Progenitor cell of endocrine pancreas (in vitro differentiated cells): ENCODE measurements around the gene FGD3. TPM values are rescaled to one million over a fixed set of nuclear protein-coding genes. Genes with fewer than 3 reads are reported as not detected.

Source experiments
- DNase-seq: peaks from one replicate; pipeline ENCODE4 v3.0.0; 2021; ENCODE audit warnings: low spot score; ENCODE audit not compliant: unreplicated experiment
- H3K27ac Mint-ChIP-seq: 2 replicates; pipeline ENCODE4 v1.8.0; 2021; ENCODE audit warnings: mild to moderate bottlenecking, moderate library complexity, mixed read lengths
- H3K27me3 Mint-ChIP-seq: 2 replicates; pipeline ENCODE4 v1.8.0; 2021; ENCODE audit warnings: mixed read lengths
- H3K36me3 Mint-ChIP-seq: 2 replicates; pipeline ENCODE4 v1.8.0; 2022; ENCODE audit warnings: mixed read lengths; ENCODE audit not compliant: insufficient read depth
- H3K4me1 Mint-ChIP-seq: 2 replicates; pipeline ENCODE4 v1.8.0; 2021; ENCODE audit warnings: low read depth, mixed read lengths
- H3K4me3 Mint-ChIP-seq: 2 replicates; pipeline ENCODE4 v1.8.0; 2021; ENCODE audit warnings: low read depth, mild to moderate bottlenecking, moderate library complexity, mixed read lengths
- H3K9me3 Mint-ChIP-seq: 2 replicates; pipeline ENCODE4 v1.8.0; 2021; ENCODE audit warnings: low read depth, mixed read lengths
- total RNA-seq: library from RNA; stranded (reverse); gene quantifications from 2 replicates; pipeline ENCODE4 v1.2.1, GENCODE V29; 2021
- TF ChIP-seq, protein P1 (sequence below): fragments of 200-600 bp; sonication (generic); IDR thresholded peaks from one replicate; pipeline ENCODE4 v1.5.0; 2021; ENCODE audit warnings: antibody characterized with exemption, mild to moderate bottlenecking; ENCODE audit not compliant: unreplicated experiment

Gene FGD3
- total RNA-seq, 1 donor from 2014 or later: 9.6 TPM

- Mint-ChIP-seq H3K36me3 (peaks cover 4% of the 10 kb centered on the region), H3K4me3 (no peak overlapping the region), H3K9me3 (no peaks in the 10 kb centered on the region), H3K4me1 (no peaks in the 10 kb centered on the region), H3K27me3 (no peaks in the 10 kb centered on the region), H3K27ac (no peak overlapping the region)
- no peak for DNase-seq
- TF ChIP-seq, protein P1, sequence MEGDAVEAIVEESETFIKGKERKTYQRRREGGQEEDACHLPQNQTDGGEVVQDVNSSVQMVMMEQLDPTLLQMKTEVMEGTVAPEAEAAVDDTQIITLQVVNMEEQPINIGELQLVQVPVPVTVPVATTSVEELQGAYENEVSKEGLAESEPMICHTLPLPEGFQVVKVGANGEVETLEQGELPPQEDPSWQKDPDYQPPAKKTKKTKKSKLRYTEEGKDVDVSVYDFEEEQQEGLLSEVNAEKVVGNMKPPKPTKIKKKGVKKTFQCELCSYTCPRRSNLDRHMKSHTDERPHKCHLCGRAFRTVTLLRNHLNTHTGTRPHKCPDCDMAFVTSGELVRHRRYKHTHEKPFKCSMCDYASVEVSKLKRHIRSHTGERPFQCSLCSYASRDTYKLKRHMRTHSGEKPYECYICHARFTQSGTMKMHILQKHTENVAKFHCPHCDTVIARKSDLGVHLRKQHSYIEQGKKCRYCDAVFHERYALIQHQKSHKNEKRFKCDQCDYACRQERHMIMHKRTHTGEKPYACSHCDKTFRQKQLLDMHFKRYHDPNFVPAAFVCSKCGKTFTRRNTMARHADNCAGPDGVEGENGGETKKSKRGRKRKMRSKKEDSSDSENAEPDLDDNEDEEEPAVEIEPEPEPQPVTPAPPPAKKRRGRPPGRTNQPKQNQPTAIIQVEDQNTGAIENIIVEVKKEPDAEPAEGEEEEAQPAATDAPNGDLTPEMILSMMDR: no peak
Observed at GRCh38 chr9:93020151-93020550, 72.8 kb downstream of the FGD3 start.

GRCh38 chr9:93020771-93021670 is 73.7 kb downstream of the FGD3 start:
- Mint-ChIP-seq H3K27me3 (no peaks in the 10 kb centered on the region), H3K27ac (no peak overlapping the region), H3K36me3 (peaks cover 4% of the 10 kb centered on the region), H3K9me3 (no peaks in the 10 kb centered on the region), H3K4me3 (no peak overlapping the region), H3K4me1 (no peaks in the 10 kb centered on the region)
- TF ChIP-seq, protein P1: no peak
- DNase-seq: no peak

GRCh38 chr9:93022066-93022465 is 74.7 kb downstream of the FGD3 start:
- no peaks in the 10 kb centered on the region for H3K4me1 Mint-ChIP-seq
- H3K27me3 Mint-ChIP-seq: no peaks in the 10 kb centered on the region
- TF ChIP-seq, protein P1: no peak
- DNase-seq: no peak
- peaks cover 4% of the 10 kb centered on the region for H3K36me3 Mint-ChIP-seq
- H3K9me3 Mint-ChIP-seq: no peaks in the 10 kb centered on the region
- H3K27ac Mint-ChIP-seq: no peak overlapping the region
- H3K4me3 Mint-ChIP-seq: no peak overlapping the region

- Mint-ChIP-seq H3K4me1 (no peaks in the 10 kb centered on the region), H3K4me3 (no peak overlapping the region), H3K27ac (no peak overlapping the region), H3K9me3 (no peaks in the 10 kb centered on the region), H3K36me3 (peaks cover 4% of the 10 kb centered on the region), H3K27me3 (no peaks in the 10 kb centered on the region)
- DNase-seq: no peak
- TF ChIP-seq, protein P1: no peak
Observed at GRCh38 chr9:93022721-93023520, 75.6 kb downstream of the FGD3 start.

DNA sequence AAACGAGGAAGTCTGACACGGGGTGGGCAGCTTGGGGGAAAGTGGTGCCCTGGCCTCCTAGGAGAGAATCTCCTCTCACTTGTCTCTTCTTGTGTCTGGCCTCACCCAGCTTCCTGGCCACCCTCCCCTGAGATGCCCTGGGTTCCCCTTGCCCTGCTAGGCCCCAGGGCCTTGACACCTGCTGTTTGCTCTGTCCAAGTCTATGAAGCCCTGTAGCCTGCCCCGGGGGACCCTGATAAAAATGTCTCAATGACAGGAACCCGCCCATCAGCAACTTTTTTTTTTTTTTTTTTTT is 76.1 kb downstream of the FGD3 start:
- H3K27ac Mint-ChIP-seq: no peak overlapping the region
- TF ChIP-seq, protein P1: no peak
- H3K4me1 Mint-ChIP-seq: no peaks in the 10 kb centered on the region
- no peaks in the 10 kb centered on the region for H3K27me3 Mint-ChIP-seq
- no peak for DNase-seq
- peaks cover 4% of the 10 kb centered on the region for H3K36me3 Mint-ChIP-seq
- H3K4me3 Mint-ChIP-seq: no peak overlapping the region
- no peaks in the 10 kb centered on the region for H3K9me3 Mint-ChIP-seq
